RKO (cell line): ENCODE measurements around the gene TMEM232.

Experiments
- DNase-seq: peaks from one replicate; pipeline ENCODE4 v3.0.0-alpha.2; 2016; ENCODE audit warnings: low spot score

TMEM232 gene

DNA sequence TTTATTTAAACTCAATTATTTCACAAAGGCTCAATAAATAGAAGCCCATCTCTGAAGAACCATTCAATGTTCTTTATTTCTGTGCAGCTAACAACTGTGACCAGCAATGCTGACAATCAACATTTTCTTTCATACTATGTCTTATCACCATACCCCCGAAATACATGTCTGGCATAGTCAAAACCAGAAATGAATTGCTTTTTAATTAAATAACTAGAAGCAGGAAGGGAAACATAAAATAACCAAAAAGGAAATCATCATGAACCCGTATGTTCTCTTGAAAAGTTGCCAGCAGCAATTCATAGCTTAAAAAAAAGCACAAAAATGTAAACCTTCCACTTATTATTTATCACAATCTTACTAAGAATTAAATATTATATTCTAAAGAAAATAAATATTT is 212.4 kb downstream of the TMEM232 start:
- DNase-seq: no peak

DNA sequence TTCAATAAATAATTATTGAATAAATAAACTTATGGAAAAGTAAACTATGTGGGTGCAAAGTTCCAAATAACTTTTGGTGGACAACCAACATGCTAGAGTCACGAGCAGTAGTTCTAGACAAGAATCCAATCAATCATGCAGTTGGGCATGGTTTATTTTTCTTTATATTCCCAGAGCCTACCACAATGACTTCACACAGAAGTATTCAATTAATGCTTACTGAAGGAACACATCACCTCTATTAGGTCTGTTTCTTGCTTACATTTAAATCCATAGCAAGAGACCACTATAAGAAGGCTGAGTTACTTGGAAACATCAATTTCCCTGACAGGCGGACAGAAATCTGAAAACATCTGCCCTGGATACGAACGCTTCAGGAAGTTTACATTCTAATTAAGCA is 214.2 kb downstream of the TMEM232 start:
- no peak for DNase-seq

DNA sequence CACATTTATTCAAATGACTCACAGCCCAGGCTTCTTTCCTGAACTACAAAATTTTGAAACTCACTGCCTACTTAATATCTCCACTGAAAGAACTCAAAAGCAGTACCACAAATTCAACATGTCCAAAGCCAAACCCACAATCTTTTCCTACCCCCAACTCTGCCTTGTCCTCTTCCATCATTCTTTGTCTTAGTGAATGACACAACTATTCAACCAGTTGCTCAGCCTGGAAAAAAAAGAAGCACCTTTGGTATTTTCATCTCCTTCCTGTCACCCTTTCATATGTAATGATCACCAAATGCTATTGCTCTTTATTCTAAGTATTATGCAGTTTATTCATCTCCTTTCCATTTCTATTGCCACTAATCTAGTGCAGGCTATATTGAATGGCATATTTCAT is 216.3 kb downstream of the TMEM232 start:
- no peak for DNase-seq

DNA sequence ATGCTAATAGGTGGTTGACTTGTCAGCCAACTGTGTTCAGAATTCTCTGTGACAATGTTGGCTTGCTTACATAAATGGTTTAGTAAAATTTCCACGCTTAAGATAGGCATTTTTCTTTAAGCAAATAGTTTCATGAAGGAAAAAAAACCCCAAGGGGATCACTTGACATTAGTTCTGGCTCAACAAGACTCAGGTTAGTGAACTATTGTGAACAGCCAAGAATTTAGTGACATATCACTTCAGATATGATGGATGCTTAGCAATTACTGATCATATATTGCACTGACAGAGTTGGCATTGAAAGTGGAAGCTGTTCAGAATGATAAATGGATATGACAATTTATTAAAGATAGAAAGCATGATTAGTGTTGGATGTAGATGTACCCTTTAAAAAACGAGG is 218.5 kb downstream of the TMEM232 start:
- no peak for DNase-seq

DNA sequence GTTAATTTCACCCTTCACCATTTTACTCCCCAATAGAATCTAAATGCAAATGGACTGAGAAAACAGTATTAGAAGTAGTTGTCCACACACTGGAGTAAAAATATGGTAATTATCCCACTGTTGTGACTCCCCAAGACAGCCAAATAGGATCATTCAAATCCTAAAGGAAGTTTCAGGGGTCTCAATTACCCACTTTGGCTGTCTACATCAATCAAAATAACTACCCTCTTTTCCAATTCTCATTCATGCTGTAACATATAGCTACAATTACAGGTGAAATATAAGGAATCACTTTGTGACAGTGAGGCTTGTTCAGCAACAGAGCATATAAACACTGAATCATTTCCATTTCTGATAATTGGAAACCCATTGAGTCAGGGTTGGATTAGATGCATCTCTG is 220.1 kb downstream of the TMEM232 start:
- no peak for DNase-seq

DNA sequence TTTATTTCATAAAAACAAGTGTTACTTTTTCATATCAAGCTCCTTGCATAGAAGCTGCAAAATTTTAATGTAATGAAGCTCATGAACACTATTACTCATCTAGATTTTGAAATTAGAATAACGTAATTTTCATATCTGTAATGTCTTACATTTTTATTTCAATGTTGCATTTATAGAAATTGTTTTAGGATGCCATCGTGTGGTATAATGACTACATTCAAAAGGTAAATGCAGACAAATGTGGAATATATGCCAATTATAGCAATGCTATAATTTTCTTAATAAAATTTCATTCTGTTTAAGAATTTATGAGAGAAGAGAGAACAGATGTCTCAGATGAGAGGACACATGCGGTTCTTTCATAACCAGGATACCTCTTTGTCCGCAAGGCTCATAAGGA is 230.2 kb downstream of the TMEM232 start:
- no peak for DNase-seq

DNA sequence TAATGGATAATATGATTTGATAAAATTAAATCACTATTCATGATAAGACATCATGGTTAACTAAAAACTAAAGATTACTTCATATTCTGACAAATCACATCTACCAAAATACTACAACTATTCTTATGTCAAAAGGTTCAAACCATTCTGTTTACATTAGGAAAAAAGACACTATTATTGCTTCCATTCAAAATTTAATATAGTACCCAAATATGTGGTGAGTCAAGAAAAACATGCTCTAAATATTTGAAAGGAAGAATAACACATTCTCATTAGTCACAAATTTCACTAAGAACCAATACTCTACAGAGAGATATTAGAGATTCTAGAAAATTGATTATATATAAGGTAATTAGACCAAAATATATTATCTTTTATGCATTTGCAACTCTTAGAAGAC is 234.0 kb downstream of the TMEM232 start:
- no peak for DNase-seq

DNA sequence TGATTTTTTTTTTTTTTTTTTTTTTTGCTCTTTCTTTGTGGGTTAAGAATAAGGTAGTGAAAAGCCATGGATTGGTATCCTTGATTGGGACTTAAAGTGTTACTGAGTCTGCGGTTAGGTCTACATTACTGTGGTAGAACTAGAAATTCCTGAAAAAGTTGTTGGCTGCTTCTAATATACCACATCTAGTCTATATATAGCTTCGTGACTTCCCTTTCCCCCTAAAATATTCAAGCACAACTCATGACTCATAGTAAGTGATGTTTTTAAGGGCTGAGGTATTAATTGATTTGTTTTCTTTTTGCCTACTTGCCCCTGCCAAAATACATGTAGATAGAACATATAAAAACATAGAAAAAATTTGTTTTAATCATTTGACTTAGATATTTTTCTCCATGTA is 247.6 kb downstream of the TMEM232 start:
- peak; percentile 64 for DNase-seq

DNA sequence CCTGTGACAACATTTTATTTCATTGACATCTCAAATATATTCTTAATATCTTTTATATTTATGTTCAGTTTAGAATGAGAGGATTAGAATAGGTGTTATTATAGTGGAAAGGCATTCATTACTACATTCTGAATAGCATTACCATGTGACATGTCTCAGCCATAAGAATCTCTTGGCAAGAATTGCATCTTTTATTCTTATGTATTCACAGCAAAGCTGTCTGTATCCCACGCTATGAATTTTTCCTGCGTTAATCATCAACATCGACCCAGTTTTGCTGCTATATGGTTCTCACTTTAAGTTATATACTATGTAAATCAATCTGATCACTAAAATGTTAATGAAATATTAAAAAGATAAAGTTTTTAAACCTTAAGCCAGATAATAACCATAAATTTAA is 248.6 kb downstream of the TMEM232 start:
- peak; percentile 1 for DNase-seq

DNA sequence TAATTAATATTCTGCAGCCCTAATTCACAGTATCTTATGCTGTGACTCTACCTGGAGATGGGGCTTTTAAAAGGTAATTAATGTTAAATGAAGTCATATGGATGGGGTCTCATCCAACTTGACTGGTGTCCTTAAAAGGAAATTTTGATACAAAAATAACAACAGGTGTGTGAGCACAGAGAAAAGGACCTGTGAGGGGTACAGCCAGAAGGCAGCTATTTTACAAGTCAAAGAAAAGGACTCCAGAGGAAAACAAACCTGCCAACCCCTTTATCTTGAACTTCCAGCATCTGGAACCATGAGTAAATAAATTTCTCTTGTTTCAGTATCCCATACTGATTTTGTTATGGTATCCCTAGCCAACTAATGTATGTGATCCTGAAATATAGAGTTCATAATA is 250.3 kb downstream of the TMEM232 start:
- DNase-seq: no peak

DNA sequence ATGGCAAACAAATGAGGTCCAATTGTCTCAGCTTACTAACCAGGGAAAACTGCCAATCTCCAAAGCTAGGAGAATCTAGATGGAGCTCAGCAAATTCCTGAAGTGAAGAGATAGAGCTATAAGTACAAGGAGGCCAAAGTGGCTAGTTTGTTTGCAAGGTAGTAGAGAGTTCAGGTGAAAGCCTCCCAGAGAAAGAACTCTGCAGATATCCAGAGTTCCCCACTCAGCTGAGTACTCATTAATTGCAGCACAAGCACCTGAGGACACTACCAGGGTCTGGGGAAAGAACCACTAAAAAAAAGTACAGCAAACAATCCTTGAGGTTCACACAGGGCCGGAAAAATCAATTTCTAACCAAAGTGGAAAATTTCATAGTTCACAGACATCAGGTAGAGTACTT is 250.9 kb downstream of the TMEM232 start:
- DNase-seq: no peak

DNA sequence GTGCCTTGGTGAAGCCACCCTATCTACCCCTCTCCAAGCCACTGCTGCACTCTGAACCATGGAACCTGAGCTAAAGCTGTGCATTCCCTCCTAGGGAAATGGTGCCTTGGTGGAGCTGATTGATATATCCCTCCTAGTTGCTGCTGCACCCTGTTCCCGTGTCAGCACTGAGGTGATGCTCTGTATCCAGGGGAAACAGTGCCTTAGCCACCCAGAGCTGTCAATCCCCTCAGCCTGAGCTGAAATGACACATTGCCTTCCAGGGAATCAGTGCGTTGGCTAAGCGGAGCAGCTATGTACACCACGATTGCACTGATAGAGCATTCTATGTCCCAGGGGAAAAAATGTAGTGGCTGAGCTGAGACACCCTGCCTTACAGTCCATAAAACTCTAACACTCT is 257.0 kb downstream of the TMEM232 start:
- DNase-seq: no peak

DNA sequence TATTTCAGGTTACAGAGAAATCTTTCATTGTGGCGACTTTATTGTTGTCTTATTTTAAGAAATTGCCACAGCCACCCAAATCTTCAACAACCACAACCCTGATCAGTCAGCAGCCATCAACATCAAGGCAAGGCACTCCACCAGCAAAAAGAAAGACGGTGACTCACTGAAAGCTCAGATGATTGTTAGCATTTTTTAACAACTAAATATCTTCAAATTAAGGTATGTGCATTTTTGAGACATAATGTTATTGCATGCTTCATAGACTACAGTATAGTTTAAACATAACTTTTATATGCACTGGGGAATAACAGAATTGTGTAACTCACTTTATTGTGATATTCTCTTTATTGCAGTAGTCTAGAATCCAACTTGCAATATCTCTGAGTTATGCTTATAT is 263.4 kb downstream of the TMEM232 start:
- no peak for DNase-seq

DNA sequence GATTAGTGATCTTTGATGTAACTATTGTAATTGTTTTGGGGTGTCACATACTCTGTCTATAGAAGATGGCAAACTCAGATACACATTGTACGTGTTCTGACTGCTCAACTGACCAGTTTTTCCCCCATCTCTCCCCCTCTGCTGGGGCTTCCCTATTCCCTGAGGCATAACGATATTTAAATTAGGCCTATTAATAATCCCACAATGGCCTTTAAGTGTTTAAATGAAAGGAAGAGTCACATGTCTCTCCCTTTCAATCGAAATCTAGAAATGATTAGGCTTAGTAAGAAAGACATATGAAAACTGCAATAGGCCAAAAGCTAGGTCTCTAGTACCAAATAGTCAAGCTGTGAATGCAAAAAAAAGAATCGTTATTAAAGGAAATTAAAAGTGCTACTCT is 265.6 kb downstream of the TMEM232 start:
- DNase-seq: no peak

DNA sequence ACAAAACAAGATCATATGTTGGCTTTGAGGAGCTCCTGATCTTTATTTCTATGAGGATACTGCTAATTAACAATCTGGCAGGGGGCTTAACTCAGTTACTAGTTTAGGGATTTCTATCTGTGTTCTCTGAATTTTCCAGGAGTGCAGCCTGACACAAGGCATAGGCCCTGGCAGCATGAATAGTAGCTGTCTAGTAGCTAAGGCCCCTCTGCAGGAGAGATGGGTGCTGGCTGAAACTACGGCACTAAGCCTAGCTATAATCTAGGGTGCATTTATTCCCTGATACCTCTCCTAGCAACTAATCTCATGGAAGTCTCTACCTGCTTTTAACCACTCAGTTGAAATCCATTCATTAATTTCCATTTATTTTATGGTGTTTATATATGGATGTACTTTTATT is 268.2 kb downstream of the TMEM232 start:
- DNase-seq: no peak

DNA sequence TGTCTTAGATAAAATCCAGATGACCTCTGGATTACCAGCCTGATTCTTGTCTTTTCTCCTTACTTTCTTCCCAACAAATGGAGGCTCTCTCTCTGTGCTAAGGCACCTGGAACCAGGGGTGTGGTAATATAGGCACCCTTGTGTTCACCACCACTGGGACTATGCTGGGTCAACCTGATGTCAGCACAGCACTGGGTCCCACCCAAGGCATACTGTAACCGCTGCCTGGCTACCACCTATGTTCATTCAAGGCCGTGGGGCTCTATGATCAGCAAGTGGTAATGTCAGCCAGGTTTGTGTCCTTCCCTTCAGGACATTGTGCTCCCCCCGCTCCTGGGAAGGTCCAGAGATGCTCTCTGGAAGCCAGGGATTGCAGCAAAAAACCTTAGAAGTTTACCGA is 283.6 kb downstream of the TMEM232 start:
- DNase-seq: no peak

DNA sequence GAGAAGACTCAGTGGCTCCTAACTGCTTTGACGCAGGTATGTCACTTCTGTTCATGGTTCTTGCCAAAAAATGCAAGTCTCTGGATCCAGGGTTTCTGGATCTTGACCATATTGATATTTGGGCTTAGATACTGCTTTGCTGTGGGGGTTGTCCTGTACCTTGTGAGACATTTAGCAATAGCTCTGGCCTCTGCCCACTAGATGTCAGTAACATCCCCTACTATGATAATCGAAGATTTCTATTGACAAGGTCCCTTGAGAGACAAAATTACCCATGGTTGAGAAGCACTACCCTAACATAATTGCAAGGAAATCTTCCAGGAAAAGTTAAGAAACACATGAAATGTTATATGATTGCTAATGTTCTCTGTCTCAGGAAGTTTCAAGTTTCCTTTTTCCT is 285.4 kb downstream of the TMEM232 start:
- DNase-seq: peak; percentile 52

DNA sequence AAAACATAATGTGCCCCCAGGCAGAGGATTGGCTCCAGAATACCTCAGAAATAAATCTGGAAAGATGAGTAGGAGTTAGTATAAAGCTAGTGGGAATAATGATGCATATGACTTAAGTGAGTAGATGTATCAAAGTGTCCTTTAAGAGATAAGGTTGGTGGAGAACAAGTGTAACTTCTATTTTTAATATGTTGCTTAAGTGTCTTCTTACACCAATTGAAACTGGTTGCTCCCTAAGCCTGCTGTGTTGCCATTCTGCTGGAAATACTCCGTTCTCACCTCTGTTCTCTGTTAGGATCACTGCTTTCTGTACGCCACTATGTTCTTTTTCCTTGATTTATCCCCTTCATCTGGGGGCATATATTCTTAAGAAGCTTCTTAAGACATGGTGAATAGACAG is 286.4 kb downstream of the TMEM232 start:
- no peak for DNase-seq

DNA sequence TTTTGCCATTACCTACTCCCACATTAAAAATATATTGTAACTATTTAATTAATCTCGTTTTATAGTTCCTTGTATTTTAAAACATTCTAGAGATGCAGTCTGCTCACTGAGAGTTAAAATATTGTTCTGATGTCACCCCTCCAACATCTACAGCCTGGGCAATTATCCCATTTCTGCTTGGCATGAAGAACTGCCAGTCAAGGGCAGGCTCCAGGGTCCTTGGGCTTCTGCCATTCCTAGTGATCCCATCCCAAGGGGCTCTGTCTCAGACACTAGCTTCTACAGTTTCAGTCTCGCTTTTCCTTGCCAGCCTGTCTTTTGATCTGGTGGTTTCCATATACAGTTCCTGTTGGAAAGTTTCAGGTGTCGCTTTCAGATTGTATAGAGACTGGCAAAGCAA is 287.2 kb downstream of the TMEM232 start:
- DNase-seq: no peak

DNA sequence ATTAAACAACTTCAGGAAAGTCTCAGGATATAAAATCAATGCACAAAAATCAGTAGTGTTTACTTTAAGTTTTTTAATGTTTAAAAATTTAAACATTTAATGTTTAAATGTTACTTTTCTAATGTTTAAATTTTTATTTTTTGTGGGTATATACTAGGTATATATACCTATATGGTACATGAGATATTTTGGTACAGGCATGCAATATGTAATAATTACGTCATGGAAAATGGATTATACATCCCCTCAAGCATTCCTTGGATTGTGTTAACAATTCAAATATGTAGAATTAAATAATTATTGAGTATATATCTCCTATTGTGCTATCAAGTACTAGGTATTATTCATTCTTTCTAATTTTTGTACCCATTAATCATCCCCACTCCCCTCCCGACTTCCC is 291.3 kb downstream of the TMEM232 start:
- no peak for DNase-seq

DNA sequence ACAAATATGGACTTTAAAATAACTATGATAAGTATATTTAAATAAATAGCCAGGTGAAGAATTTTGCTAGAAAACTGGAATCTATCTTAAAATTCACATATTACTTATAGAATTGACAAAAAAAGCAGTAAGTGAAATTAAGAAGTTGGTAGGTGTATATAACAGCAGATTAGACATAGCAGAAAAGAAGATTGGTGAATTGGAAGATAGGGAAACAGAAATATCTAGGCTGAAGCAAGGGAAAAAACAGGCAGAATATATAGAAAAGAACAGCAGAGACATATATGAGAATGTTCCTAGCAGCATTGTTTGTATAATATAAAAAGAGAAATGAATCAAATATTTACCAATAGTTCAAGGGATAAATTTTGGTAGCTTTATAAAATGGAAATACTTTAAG is 294.9 kb downstream of the TMEM232 start:
- DNase-seq: no peak

DNA sequence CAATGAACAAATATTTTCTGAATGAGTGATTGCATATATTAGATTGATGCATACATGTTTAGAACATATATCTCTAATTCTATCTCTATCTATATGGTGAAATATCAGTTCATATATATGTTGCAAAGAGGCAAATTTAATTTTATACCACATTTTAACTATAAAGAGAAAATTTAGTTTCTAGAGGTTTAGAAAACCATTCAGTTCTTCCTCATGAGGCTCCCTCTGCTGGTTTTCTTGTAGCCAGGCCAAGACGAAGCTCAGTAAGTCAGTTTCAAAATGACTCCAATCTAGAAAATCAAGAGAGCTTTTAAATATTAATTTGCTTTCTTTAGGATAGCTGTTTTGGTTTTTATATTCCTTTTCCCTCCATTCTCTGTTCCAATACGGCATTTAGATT is 312.1 kb downstream of the TMEM232 start:
- peak; percentile 16 for DNase-seq

DNA sequence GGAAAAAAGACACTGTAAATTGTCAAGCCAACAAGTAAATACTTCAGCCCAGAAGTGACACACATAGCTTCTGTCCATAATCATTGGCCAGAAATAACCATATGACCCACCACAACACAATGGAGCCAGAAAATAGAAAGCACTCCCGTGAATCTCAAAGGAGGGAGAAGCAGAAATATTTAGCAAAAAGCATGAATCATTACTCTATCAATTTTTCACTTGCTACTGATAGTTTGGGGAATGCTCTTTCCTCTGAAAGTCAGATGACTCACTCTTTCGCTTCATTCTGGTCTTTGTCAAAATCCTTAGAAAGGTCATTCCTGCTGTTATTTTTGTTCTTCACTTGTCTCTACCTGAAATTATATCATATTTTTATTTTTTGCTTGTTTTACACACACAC is 312.6 kb downstream of the TMEM232 start:
- DNase-seq: no peak

DNA sequence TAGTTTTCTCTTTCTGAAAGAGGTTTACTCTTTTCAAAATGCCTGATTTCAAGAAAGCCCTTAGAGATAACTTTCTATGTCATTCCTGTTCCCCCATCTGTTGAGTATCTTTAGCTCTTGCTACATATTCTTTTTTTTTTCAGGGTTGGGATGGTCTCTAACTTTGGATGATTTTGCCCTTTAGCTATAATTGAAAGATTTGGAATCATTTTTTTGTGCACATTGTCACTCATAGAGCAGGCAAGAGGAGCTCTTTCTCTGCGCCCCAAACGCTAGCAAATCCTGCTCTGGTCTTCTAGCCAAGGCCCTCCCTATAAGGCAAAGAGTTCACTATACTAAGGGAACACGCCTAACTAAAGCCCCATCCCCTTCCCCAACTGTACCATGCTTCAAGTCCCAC is 316.9 kb downstream of the TMEM232 start:
- no peak for DNase-seq

DNA sequence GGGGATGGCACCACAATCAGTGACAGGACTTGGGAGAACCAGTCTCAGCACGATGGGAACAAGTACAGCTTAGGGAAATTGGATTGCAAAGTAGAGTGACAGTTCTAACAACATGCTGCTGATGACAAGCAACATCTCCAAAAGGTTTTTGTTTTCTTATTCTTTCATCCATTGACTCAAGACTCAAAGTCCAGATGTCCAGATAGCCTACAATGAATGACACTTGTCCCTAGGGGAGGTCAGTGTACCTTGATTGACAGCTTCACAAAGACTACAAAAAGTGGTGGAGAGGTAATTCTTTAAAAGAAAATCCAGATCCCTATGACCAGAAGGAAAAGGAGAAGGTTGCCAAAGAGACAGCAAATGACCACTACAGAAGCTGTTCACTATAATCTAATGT is 323.9 kb downstream of the TMEM232 start:
- DNase-seq: no peak
